Activated CD4-positive, alpha-beta T cell treated with anti-CD3 and anti-CD28 coated beads, Interleukin-2, amount 50 U/mL, for 16 hours (primary cell): ENCODE data around the gene ASAP2.
A peak's percentile ranks its signal among the peaks of the same experiment; 100 is the strongest.

Experiments used
- DNase-seq: peaks from one replicate; pipeline ENCODE4 v3.0.0-alpha.2; 2020

The ASAP2 gene

DNA sequence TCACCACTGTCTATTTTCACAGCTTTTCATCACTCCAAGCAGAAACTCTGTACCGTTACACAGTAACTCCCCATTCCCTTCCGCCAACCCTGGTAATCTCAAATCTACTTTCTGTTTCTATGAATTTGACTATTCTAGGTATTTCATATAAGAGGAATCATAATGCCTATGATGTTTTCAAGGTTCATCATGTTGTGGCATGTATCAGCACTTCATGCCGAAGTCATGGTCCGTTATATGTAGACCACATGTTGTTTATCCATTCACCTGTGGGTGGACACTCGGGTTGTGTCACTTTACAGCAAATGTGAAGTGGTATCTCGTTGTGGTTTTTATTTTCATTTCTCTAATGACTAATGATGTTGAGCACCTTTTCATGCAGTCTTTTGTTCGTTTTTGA lies 238.5 kb downstream of the ASAP2 start:
- peak; percentile 23 for DNase-seq

GRCh38 chr2:9451231-9451630 lies 244.6 kb downstream of the ASAP2 start:
- no peak for DNase-seq
